Neuronal stem cell (in vitro differentiated cells): ENCODE data around the gene GNB4.

Source experiments
- DNase-seq: peaks from one replicate; pipeline ENCODE4 v3.0.0-alpha.2; 2013; ENCODE audit warnings: low spot score
- H2AFZ ChIP-seq: one replicate; pipeline ENCODE4 v1.6.1; 2013; ENCODE audit warnings: mild to moderate bottlenecking, low read length, inconsistent platforms
- H2AK5ac ChIP-seq: 2 replicates; pipeline ENCODE4 v1.6.1; 2013; ENCODE audit warnings: low read depth, mild to moderate bottlenecking, inconsistent platforms, low read length, moderate library complexity, mixed read lengths
- H2BK120ac ChIP-seq: 2 replicates; pipeline ENCODE4 v1.6.1; 2013; ENCODE audit warnings: low read depth, mild to moderate bottlenecking, inconsistent platforms, low read length, moderate library complexity, mixed read lengths
- H2BK12ac ChIP-seq: one replicate; pipeline ENCODE4 v1.6.1; 2013; ENCODE audit warnings: low read length, inconsistent platforms
- H2BK15ac ChIP-seq: 2 replicates; pipeline ENCODE4 v1.6.1; 2013; ENCODE audit warnings: mild to moderate bottlenecking, low read length, inconsistent platforms, mixed read lengths
- H2BK5ac ChIP-seq: one replicate; pipeline ENCODE4 v1.6.1; 2013; ENCODE audit warnings: inconsistent platforms, mild to moderate bottlenecking, low read length, moderate library complexity
- H3K14ac ChIP-seq: one replicate; pipeline ENCODE4 v1.6.1; 2013; ENCODE audit warnings: low read length, inconsistent platforms
- H3K18ac ChIP-seq: 2 replicates; pipeline ENCODE4 v1.6.1; 2013; ENCODE audit warnings: low read length, inconsistent platforms
- H3K23ac ChIP-seq: 2 replicates; pipeline ENCODE4 v1.6.1; 2013; ENCODE audit warnings: low read depth, mild to moderate bottlenecking, mixed read lengths, low read length, inconsistent platforms; ENCODE audit not compliant: poor library complexity
- H3K27ac ChIP-seq: replicated peaks from 3 replicates; pipeline ENCODE4 v1.5.1; 2013; ENCODE audit warnings: low read length, inconsistent platforms
- H3K27me3 ChIP-seq, 3 experiments: 2 replicates each; pipeline ENCODE4 v1.6.1; 2013; ENCODE audit warnings: low read length in 3 of 3, mild to moderate bottlenecking in 2 of 3, inconsistent platforms in 1 of 3, low read depth in 1 of 3, mixed read lengths in 1 of 3, moderate library complexity in 1 of 3; ENCODE audit not compliant: control insufficient read depth in 3 of 3, insufficient read depth in 3 of 3
- H3K36me3 ChIP-seq, 2 donors: replicated peaks in 1 of 2; 2 replicates each; pipeline ENCODE4 v1.6.1; 2013; ENCODE audit warnings: low read length in 2 of 2; ENCODE audit not compliant: control insufficient read depth in 2 of 2, insufficient read depth in 2 of 2
- H3K4ac ChIP-seq: 2 replicates; pipeline ENCODE4 v1.6.1; 2013; ENCODE audit warnings: inconsistent platforms, mild to moderate bottlenecking, low read length, moderate library complexity
- H3K4me1 ChIP-seq, 2 donors: 1 replicate in 1 of 2; 2 replicates in 1 of 2; pipeline ENCODE4 v1.6.1; 2013; ENCODE audit warnings: low read length in 2 of 2, low read depth in 1 of 2; ENCODE audit not compliant: control insufficient read depth in 2 of 2, insufficient read depth in 1 of 2
- H3K4me2 ChIP-seq: one replicate; pipeline ENCODE4 v1.6.1; 2013; ENCODE audit warnings: mild to moderate bottlenecking, low read length, inconsistent platforms; ENCODE audit not compliant: insufficient read depth, poor library complexity, severe bottlenecking
- H3K4me3 ChIP-seq, 2 donors: 2 replicates each; pipeline ENCODE4 v1.5.1; 2013; ENCODE audit warnings: low read length in 2 of 2, mild to moderate bottlenecking in 2 of 2, inconsistent platforms in 1 of 2, moderate library complexity in 1 of 2
- H3K79me1 ChIP-seq: one replicate; pipeline ENCODE4 v1.6.1; 2013; ENCODE audit warnings: low read depth, mild to moderate bottlenecking, inconsistent platforms, low read length, moderate library complexity
- H3K9ac ChIP-seq: one replicate; pipeline ENCODE4 v1.6.1; 2013; ENCODE audit warnings: mild to moderate bottlenecking, low read depth, low read length, inconsistent platforms; ENCODE audit not compliant: poor library complexity
- H3K9me3 ChIP-seq, 2 donors: replicated peaks in 1 of 2; 2 replicates each; pipeline versions ENCODE3 to v1.6.1; 2013; ENCODE audit warnings: low read length in 2 of 2, mild to moderate bottlenecking in 2 of 2, inconsistent platforms in 1 of 2, low read depth in 1 of 2, mixed read lengths in 1 of 2, moderate library complexity in 1 of 2; ENCODE audit not compliant: control insufficient read depth in 2 of 2, insufficient read depth in 1 of 2
- H4K8ac ChIP-seq: one replicate; pipeline ENCODE4 v1.6.1; 2013; ENCODE audit warnings: low read depth, mild to moderate bottlenecking, inconsistent platforms, low read length, moderate library complexity
- H4K91ac ChIP-seq: one replicate; pipeline ENCODE4 v1.6.1; 2013; ENCODE audit warnings: low read length, low read depth, mild to moderate bottlenecking, inconsistent platforms; ENCODE audit not compliant: poor library complexity
- WGBS, 2 donors: extraction: QIAGEN DNeasy Blood & Tissue Kit; methylation state at CpG; one replicate each; pipeline ENCODE4 v1.1.7; 2013; ENCODE audit warnings: missing lambda C conversion rate in 2 of 2, mixed read lengths in 1 of 2; ENCODE audit not compliant: insufficient read length in 2 of 2, insufficient replicate concordance in 1 of 2; ENCODE audit errors: extremely low coverage in 2 of 2; 5-methylcytosine and 5-hydroxymethylcytosine counted together

GNB4 gene

GRCh38 chr3:179391906-179392305 lies 59.4 kb downstream of the GNB4 start:
- H2AK5ac ChIP-seq, result no peak overlapping the region
- H2AFZ ChIP-seq, result no peak overlapping the region
- no peak overlapping the region for H2BK5ac ChIP-seq
- no peak overlapping the region for H4K91ac ChIP-seq
- H3K36me3 ChIP-seq, result peaks cover 7 to 92% of the 10 kb centered on the region in 2 donors
- no peak overlapping the region for H3K9ac ChIP-seq
- no peak overlapping the region for H3K4me2 ChIP-seq
- no peaks in the 10 kb centered on the region for H3K27me3 ChIP-seq
- DNase-seq, result no peak
- no peak overlapping the region for H4K8ac ChIP-seq
- no peak overlapping the region for H2BK15ac ChIP-seq
- no peak overlapping the region for H2BK12ac ChIP-seq
- no peak overlapping the region for H3K27ac ChIP-seq
- no peak overlapping the region for H3K4me3 ChIP-seq
- no CpG with 5 or more reads among the region's 1 CpG for WGBS, 2 donors
- H3K18ac ChIP-seq, result no peak overlapping the region
- no peak overlapping the region for H3K23ac ChIP-seq
- H3K9me3 ChIP-seq, result peaks cover 0 to 3% of the 10 kb centered on the region in 2 donors
- no peaks in the 10 kb centered on the region for H3K4me1 ChIP-seq
- no peak overlapping the region for H3K14ac ChIP-seq
- H3K4ac ChIP-seq, result no peak overlapping the region
- H3K79me1 ChIP-seq, result no peaks in the 10 kb centered on the region
- no peak overlapping the region for H2BK120ac ChIP-seq

DNA sequence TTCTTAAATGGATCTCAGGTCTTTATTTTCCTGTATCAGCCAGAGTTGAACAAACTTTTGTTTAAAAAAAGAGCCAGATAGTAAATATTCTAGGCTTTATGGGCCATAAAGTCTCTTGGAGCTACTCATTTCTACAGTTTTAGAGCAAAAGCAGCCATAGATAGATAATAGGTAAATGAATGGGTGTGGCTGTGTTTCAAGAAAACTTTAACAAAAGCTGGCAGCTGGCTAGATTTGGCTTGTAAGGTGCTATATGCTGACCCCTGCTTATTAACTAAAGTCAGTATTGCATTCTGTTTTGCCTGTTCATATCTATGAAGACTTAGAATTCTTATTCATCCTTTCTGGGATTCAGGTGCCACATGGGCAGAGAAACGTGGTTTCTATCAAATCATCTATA lies 74.8 kb downstream of the GNB4 start:
- no peak overlapping the region for H3K23ac ChIP-seq
- no peak overlapping the region for H4K91ac ChIP-seq
- no peak overlapping the region for H3K14ac ChIP-seq
- H3K9me3 ChIP-seq, result peaks cover 0 to 1% of the 10 kb centered on the region in 2 donors
- no peak overlapping the region for H2BK5ac ChIP-seq
- H2BK120ac ChIP-seq, result no peak overlapping the region
- H3K4me2 ChIP-seq, result no peak overlapping the region
- peaks cover 3 to 78% of the 10 kb centered on the region in 2 donors for H3K36me3 ChIP-seq
- H3K27ac ChIP-seq, result no peak overlapping the region
- H3K4me3 ChIP-seq, result no peak overlapping the region
- H3K79me1 ChIP-seq, result no peaks in the 10 kb centered on the region
- H3K18ac ChIP-seq, result no peak overlapping the region
- no peak overlapping the region for H2BK12ac ChIP-seq
- DNase-seq, result no peak
- H3K4me1 ChIP-seq, result no peaks in the 10 kb centered on the region
- no CpG with 5 or more reads among the region's 1 CpG for WGBS, 2 donors
- no peak overlapping the region for H4K8ac ChIP-seq
- no peak overlapping the region for H2AFZ ChIP-seq
- no peak overlapping the region for H2AK5ac ChIP-seq
- no peaks in the 10 kb centered on the region for H3K27me3 ChIP-seq
- H3K4ac ChIP-seq, result no peak overlapping the region
- H2BK15ac ChIP-seq, result no peak overlapping the region
- H3K9ac ChIP-seq, result no peak overlapping the region

DNA sequence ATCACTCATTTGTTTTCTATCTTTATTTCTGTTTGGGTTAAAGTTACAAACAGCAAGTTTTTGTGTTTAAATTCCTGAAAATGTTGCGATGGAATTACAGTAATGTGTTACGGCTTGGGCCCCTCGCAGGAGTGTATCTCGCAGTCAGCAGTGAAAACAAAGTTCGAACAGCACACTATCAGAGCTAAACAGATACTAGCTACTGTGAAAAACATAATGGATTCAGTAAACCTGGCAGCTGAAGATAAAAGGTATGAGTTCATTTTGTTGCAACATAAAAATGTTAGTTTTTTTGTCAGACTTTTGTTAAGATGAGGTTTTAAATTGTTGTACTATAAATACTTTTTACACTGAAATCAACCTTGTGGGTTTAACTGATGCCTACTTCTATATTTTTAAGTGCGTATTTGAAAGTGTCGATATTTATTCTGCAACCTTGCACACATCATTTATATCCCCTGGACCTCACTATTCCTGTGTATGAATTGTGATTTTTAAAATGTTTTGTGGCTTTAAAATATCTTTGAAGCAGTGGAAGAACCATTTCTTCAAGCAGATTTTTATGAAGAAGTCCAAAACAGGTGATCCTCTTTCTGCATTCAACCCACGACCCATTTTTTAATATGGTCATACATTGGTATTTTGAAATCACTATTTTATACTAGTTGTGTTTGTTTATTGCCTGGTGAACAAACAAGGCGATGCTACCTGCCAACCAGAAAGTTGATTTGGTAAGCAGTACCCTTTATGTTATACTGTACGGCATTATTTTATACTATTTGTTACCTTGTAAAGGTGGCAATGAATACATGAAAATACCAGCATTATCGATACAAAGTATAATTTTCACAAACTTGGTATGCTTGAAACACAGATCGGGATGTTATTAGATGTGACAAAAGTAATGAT lies 75.9 kb downstream of the GNB4 start:
- H3K4me2 ChIP-seq, result no peak overlapping the region
- H3K27me3 ChIP-seq, result no peaks in the 10 kb centered on the region
- H2AK5ac ChIP-seq, result no peak overlapping the region
- H3K18ac ChIP-seq, result no peak overlapping the region
- H4K91ac ChIP-seq, result no peak overlapping the region
- DNase-seq, result no peak
- peaks cover 0 to 1% of the 10 kb centered on the region in 2 donors for H3K9me3 ChIP-seq
- no peak overlapping the region for H3K4me3 ChIP-seq
- no peak overlapping the region for H3K27ac ChIP-seq
- no peak overlapping the region for H3K9ac ChIP-seq
- no peak overlapping the region for H2BK5ac ChIP-seq
- no CpG with 5 or more reads among the region's 12 CpGs for WGBS, 2 donors
- H3K14ac ChIP-seq, result no peak overlapping the region
- no peak overlapping the region for H3K23ac ChIP-seq
- H3K4ac ChIP-seq, result no peak overlapping the region
- no peak overlapping the region for H2BK120ac ChIP-seq
- no peak overlapping the region for H4K8ac ChIP-seq
- peaks cover 3 to 78% of the 10 kb centered on the region in 2 donors for H3K36me3 ChIP-seq
- H3K79me1 ChIP-seq, result no peaks in the 10 kb centered on the region
- H2BK15ac ChIP-seq, result no peak overlapping the region
- no peaks in the 10 kb centered on the region for H3K4me1 ChIP-seq
- H2AFZ ChIP-seq, result no peak overlapping the region
- no peak overlapping the region for H2BK12ac ChIP-seq

DNA sequence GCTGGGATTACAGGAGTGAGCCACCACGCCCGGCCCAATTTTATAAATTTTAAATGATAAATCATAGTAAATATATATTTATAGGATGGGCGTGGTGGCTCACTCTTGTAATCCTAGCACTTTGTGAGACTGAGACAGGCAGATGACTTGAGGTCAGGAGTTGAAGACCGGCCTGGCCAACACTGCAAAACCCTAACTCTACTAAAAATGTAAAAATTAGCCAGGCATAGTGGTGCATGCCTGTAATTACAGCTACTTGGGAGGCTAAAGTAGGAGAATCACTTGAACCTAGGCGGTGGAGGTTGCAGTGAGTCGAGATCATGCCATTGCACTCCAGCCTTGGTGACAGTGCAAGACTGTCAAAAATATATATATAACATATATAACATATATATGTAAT lies 77.3 kb downstream of the GNB4 start:
- no peak overlapping the region for H3K27ac ChIP-seq
- H4K8ac ChIP-seq, result no peak overlapping the region
- no peak overlapping the region for H2BK5ac ChIP-seq
- H3K27me3 ChIP-seq, result no peaks in the 10 kb centered on the region
- peaks cover 0 to under 1% of the 10 kb centered on the region in 2 donors for H3K9me3 ChIP-seq
- H2BK15ac ChIP-seq, result no peak overlapping the region
- no peak overlapping the region for H3K4me3 ChIP-seq
- no peak overlapping the region for H3K4me2 ChIP-seq
- H2AK5ac ChIP-seq, result no peak overlapping the region
- H3K79me1 ChIP-seq, result no peaks in the 10 kb centered on the region
- no peak overlapping the region for H2AFZ ChIP-seq
- no peak overlapping the region for H3K18ac ChIP-seq
- no peak overlapping the region for H3K23ac ChIP-seq
- H3K9ac ChIP-seq, result no peak overlapping the region
- DNase-seq, result no peak
- H2BK120ac ChIP-seq, result no peak overlapping the region
- H3K14ac ChIP-seq, result no peak overlapping the region
- no peak overlapping the region for H2BK12ac ChIP-seq
- no peaks in the 10 kb centered on the region for H3K4me1 ChIP-seq
- H3K36me3 ChIP-seq, result peaks cover 1 to 78% of the 10 kb centered on the region in 2 donors
- no peak overlapping the region for H3K4ac ChIP-seq
- H4K91ac ChIP-seq, result no peak overlapping the region
- WGBS, 2 donors, result no CpG with 5 or more reads among the region's 6 CpGs
